GM10248 (cell line): ENCODE results near the gene MTARC1.

Experiments used
- CTCF ChIA-PET: fragments of 300-600 bp; sonication (Branson Sonifier 250); formaldehyde crosslinking; extraction: SDS; loops from one replicate; lab custom pipeline; 2021; ENCODE audit warnings: antibody characterized with exemption; lab: Yijun Ruan, JAX
- POLR2A ChIA-PET: fragments of 350-650 bp; sonication (Branson Sonifier 250); formaldehyde crosslinking; extraction: SDS; loops from one replicate; lab custom pipeline; 2020; ENCODE audit warnings: antibody characterized with exemption; lab: Yijun Ruan, JAX
- DNase-seq: peaks from one replicate; pipeline ENCODE4 v3.0.0; 2012; ENCODE audit errors: extremely low spot score
- CTCF ChIP-seq: IDR thresholded peaks from 2 replicates; pipeline ENCODE4 v1.5.1; 2012; ENCODE audit warnings: mild to moderate bottlenecking, low read depth; ENCODE audit errors: extremely low read depth, missing control alignments, control extremely low read depth

The MTARC1 gene

DNA sequence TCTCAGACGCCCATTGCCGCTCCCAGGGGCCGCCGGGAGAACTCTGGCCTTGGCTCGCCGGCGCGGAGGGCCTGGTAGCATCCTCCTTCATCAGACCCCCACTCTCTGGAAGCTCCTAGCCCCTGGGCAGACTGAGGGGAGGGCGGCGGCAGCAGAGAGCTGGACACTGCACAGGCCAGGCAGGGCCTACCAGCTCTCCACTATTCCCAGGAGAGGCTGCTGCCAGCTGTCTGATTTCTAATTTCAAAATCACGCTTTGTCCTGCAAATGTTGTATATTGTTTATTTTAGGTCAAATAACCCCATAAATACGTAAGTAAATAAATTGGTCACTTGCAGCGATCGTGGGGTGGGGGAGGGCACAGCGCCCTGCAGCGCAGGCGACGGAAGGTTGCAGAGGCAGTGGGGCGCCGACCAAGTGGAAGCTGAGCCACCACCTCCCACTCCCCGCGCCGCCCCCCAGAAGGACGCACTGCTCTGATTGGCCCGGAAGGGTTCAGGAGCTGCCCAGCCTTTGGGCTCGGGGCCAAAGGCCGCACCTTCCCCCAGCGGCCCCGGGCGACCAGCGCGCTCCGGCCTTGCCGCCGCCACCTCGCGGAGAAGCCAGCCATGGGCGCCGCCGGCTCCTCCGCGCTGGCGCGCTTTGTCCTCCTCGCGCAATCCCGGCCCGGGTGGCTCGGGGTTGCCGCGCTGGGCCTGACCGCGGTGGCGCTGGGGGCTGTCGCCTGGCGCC is at the start of gene MTARC1:
Gene MTARC1, plus strand, starts transcription at position 577 of the 732 bp plus-strand sequence. Its CDS starts 32 bp downstream, at position 609.
- CTCF ChIA-PET: interaction anchor here (1.1 to 2.6 kb wide), 4 partner anchors 10 to 24 kb away, joined by 3 to 12 read pairs (median 4); no protein-coding TSS in a partner anchor
- peak; percentile 41 for DNase-seq
- no peak for TF ChIP-seq CTCF
- POLR2A ChIA-PET: no interaction called here

DNA sequence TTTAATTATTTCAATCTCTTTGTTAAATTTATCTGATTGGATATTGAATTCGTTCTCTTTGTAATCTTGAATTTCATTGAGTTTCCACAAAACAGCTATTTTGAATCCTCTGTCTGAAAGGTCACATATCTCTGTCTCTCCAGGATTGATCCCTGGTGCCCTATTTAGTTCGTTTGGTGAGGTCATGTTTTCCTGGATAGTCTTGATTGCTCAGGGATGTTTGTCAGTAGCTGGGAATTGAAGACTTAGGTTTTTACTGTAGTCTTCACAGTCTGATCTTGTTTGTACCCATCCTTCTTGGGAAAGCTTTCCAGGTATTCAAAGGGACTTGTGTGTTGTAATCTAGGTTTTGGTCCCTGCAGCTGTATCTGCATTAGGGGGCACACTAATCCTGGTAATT is 45.4 kb upstream of the MTARC1 start:
- CTCF ChIA-PET: interaction anchor here (2.8 kb wide), 1 partner anchor 8 kb away, joined by 26 read pairs; no protein-coding TSS in a partner anchor

GRCh38 chr1:220741825-220742224 is 44.9 kb upstream of the MTARC1 start:
- DNase-seq: no peak
- ChIA-PET CTCF (interaction anchor here (1.0 to 2.8 kb wide), 2 partner anchors 8 to 461 kb away, joined by 3 to 26 read pairs; no protein-coding TSS in a partner anchor), POLR2A (no interaction called here)
- no peak for TF ChIP-seq CTCF

More for the DNA sequence above, 45.4 kb upstream of the MTARC1 start:
- POLR2A ChIA-PET: no interaction called here
- DNase-seq: no peak
- no peak for TF ChIP-seq CTCF

DNA sequence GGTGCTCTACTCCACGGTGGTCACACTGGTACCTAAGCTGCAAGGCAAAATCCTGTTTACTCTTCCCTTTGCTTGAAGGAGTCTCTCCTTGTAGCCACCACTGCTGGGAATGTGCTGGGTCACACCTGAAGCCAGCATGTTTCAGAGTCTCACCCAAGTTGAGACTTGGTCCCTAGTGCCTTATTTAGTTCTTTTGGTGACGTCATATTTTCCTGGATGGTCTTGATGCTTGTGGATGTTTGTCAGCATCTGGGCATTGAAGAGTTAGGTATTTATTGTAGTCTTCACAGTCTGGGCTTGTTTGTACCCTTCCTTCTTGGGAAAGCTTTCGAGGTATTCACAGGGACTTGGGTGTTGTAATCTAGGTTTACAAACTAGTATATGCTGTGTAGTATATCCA is 44.2 kb upstream of the MTARC1 start:
- no peak for DNase-seq
- ChIA-PET POLR2A (no interaction called here), CTCF (interaction anchor here (1.0 to 2.8 kb wide), 2 partner anchors 9 to 462 kb away, joined by 3 to 26 read pairs; no protein-coding TSS in a partner anchor)
- TF ChIP-seq CTCF: no peak

DNA sequence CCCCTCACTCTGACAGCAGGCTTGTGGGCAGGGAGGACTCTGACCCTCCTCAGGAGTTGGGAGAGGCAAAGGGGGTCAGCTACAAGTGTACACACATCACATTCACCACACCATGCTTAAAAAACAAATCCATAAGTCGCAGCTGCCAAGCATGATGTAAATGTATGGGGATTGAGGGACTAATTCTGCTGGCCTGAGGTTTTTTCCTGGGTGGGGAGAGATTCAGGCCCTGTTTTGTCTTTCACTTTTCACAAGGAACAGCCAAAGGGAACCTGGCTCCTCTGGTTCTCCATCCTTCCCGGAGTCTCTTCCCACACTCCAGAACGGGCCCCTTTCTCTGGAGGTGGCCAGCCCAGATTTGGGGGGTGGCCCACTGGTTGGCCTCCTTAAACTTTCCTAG is 39.9 kb upstream of the MTARC1 start:
- no peak for DNase-seq
- ChIA-PET CTCF (interaction anchor here (1.4 to 5.2 kb wide), 2 partner anchors 13 to 18 kb away, joined by 5 to 35 read pairs; no protein-coding TSS in a partner anchor), POLR2A (no interaction called here)
- no peak for TF ChIP-seq CTCF

DNA sequence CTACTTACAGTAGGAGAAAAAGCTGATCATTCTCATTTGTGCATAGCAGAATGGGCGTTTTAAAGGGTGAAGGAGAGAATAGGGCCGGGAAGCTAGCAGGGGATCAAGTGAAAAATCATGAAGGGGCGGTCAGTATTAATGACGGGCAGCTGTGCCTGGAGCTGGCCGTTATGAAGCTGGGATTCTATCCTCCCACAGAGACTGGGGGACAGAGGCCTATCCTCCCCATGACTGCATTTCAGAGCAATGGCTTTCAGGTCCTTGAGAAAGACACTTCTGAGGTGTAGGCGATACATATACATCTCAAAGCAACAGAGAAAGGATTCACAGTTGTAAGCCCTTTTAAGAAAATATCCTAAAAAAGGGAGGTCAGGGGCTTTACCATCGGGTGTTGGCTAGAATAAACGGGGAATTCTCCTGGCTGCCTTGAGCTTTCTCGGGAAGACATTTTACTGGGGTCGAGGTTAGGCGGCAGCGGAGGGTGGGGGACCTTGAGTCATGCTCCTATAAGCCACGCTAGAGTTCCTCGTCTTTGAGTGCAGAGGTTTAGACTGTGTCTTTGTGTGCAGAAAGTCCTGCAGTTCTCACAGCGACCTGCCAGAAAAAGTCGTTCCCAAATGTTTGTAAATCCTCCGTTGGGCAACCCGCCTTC is 39.1 kb upstream of the MTARC1 start:
- ChIA-PET CTCF (interaction anchor here (1.1 to 5.2 kb wide), 4 partner anchors 10 to 28 kb away, joined by 3 to 35 read pairs (median 4); no protein-coding TSS in a partner anchor), POLR2A (no interaction called here)
- DNase-seq: no peak
- TF ChIP-seq CTCF: no peak
